ENCODE measurements around the gene KRTAP5-7. TPM values are rescaled to one million over a fixed set of nuclear protein-coding genes. Genes with fewer than 3 reads are reported as not detected.

KRTAP5-7 gene
- total and polyA plus RNA-seq, 2 of the 8 experiments (the other 6 are each of a cell fraction or from before 2014, with no cell fraction given) = not detected

DNA sequence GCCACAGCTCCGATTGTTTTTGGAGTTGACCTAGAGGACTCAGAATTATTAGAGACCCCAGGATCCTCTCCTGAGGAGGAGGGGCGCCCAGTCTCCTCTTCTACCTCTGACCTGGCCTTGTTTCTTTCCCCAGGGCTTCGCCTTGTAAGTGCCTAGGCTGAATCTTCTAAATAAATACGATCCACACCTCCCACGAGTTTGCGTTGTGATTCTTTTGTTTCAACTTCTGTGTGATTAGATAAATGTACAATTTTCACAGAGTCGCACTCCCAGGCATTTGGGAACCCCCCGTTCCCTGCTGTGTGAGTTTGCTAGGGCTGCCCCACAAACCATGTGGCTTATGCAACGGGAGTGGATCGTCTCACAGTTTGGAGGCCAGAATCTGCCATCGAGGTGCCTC, 11.9 kb downstream of the KRTAP5-7 start:
- no peak overlapping the region for H2AK5ac ChIP-seq (ENCODE audit: low read depth, low read length)
- no peak overlapping the region for H3K4ac ChIP-seq (replicated peaks; ENCODE audit: insufficient read length, low read depth, low read length)
- H3K36me3 ChIP-seq (ENCODE audit: control insufficient read depth in 2 of 4, insufficient read depth in 4 of 4, low read length in 3 of 4) = no peaks in the 10 kb centered on the region
- H3K4me3 ChIP-seq (ENCODE audit: extremely low read depth in 1 of 4, insufficient read depth in 2 of 4, low read depth in 3 of 4, low read length in 4 of 4) = no peak overlapping the region
- H3K23ac ChIP-seq (ENCODE audit: insufficient read length) = no peak overlapping the region
- POLR2A ChIA-PET (ENCODE audit: partially characterized antibody) = interaction anchor here (0.6 kb wide), 1 partner anchor 1770 kb away, joined by 3 read pairs; no protein-coding TSS in a partner anchor
- no peak overlapping the region for H3K56ac ChIP-seq (replicated peaks; ENCODE audit: insufficient read length, low read depth, low read length)
- H3K79me1 ChIP-seq (ENCODE audit: low read depth, low read length) = no peaks in the 10 kb centered on the region
- WGBS, 2 experiments (ENCODE audit: extremely low coverage in 1 of 2, insufficient coverage in 1 of 2, insufficient read length in 1 of 2, insufficient replicate concordance in 2 of 2, low coverage in 1 of 2, low lambda C conversion rate in 2 of 2, missing lambda C conversion rate in 1 of 2) = 94% methylated on average over 11 of the region's 11 CpGs; no CpG with 5 or more reads in 1 of the 2 experiments
- no peak overlapping the region for H2AFZ ChIP-seq (ENCODE audit: low read length)
- H2BK120ac ChIP-seq (replicated peaks; ENCODE audit: low read depth, low read length) = no peak overlapping the region
- H3K9me3 ChIP-seq (ENCODE audit: insufficient read depth in 2 of 2, low read depth in 1 of 2, low read length in 1 of 2) = no peaks in the 10 kb centered on the region; a peak in 1 of 4 replicates
- no peak overlapping the region for H3K27ac ChIP-seq (ENCODE audit: low read depth, low read length)
- no peak for FAIRE-seq
- DNase-seq (ENCODE audit: low read depth in 1 of 2, low spot score in 2 of 2) = no peak
- no peak overlapping the region for H2BK20ac ChIP-seq (ENCODE audit: low read length)
- H4K20me1 ChIP-seq (replicated peaks in 1 of 2; ENCODE audit: control insufficient read depth in 1 of 2, insufficient read depth in 2 of 2, low read length in 2 of 2) = no peaks in the 10 kb centered on the region
- H4K91ac ChIP-seq (replicated peaks; ENCODE audit: insufficient read length, low read length) = no peak overlapping the region
- no peak overlapping the region for H3K9ac ChIP-seq (replicated peaks in 1 of 4; ENCODE audit: extremely low read depth in 1 of 4, low read depth in 3 of 4, low read length in 3 of 4)
- H2BK12ac ChIP-seq (ENCODE audit: low read depth, low read length) = no peak overlapping the region
- no peak overlapping the region for H2BK5ac ChIP-seq (ENCODE audit: low read depth, low read length)
- no peaks in the 10 kb centered on the region; a peak in 1 of 7 replicates for H3K4me1 ChIP-seq (replicated peaks in 1 of 4; ENCODE audit: control insufficient read depth in 3 of 4, insufficient read depth in 4 of 4, low read length in 3 of 4)
- no peak overlapping the region for H3K14ac ChIP-seq (ENCODE audit: insufficient read length)
- H3K18ac ChIP-seq (ENCODE audit: extremely low read depth, low read length) = no peak overlapping the region; the same call in 1 of the 2 replicates
- no peaks in the 10 kb centered on the region for H3K27me3 ChIP-seq (replicated peaks in 1 of 4; ENCODE audit: control insufficient read depth in 3 of 4, extremely low read depth in 1 of 4, insufficient read depth in 3 of 4, low read length in 3 of 4)
- CTCF ChIA-PET (ENCODE audit: partially characterized antibody) = interaction anchor here (1.2 kb wide), 1 partner anchor 24 kb away, joined by 5 read pairs; no protein-coding TSS in a partner anchor
- H2BK15ac ChIP-seq (ENCODE audit: low read length) = no peak overlapping the region
- no peak overlapping the region for H3K4me2 ChIP-seq (ENCODE audit: insufficient read depth in 1 of 2, low read depth in 2 of 2, low read length in 2 of 2)
- H4K5ac ChIP-seq (ENCODE audit: insufficient read length, low read depth, low read length) = no peak overlapping the region
- H3K79me2 ChIP-seq (ENCODE audit: control insufficient read depth in 1 of 2, insufficient read depth in 2 of 2, low read length in 2 of 2) = no peaks in the 10 kb centered on the region
- H3K23me2 ChIP-seq (ENCODE audit: low read depth, low read length) = no peaks in the 10 kb centered on the region
- no peak overlapping the region for H4K8ac ChIP-seq (ENCODE audit: extremely low read depth, insufficient read depth, low read length)
- TF ChIP-seq RXRA (IDR thresholded peaks at IDR 0.05; ENCODE audit: insufficient read depth, low read depth, low read length) (no peak), JUND (IDR thresholded peaks at IDR 0.05; ENCODE audit: low read length) (no peak), TAF1 (IDR thresholded peaks at IDR 0.05; ENCODE audit: low read depth, low read length) (no peak), BACH1 (IDR thresholded peaks at IDR 0.05; ENCODE audit: low read length) (no peak), EP300 (IDR thresholded peaks at IDR 0.05; ENCODE audit: borderline replicate concordance in 1 of 2, low read depth in 2 of 2, low read length in 2 of 2) (no peak), HDAC2 (IDR thresholded peaks at IDR 0.05; ENCODE audit: borderline replicate concordance in 1 of 2, low read depth in 2 of 2, low read length in 2 of 2) (no peak), ZNF274 (IDR thresholded peaks at IDR 0.05; ENCODE audit: borderline replicate concordance, extremely low read depth, low read length) (no peak), TAF7 (optimal IDR thresholded peaks at IDR 0.05; ENCODE audit: borderline replicate concordance, low read depth, low read length) (no peak), POLR2AphosphoS5 (IDR thresholded peaks at IDR 0.05; ENCODE audit: low read depth, low read length) (no peak)
- TF ChIP-seq, protein P1, sequence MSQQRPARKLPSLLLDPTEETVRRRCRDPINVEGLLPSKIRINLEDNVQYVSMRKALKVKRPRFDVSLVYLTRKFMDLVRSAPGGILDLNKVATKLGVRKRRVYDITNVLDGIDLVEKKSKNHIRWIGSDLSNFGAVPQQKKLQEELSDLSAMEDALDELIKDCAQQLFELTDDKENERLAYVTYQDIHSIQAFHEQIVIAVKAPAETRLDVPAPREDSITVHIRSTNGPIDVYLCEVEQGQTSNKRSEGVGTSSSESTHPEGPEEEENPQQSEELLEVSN (IDR thresholded peaks at IDR 0.05) = no peak
- TF ChIP-seq, protein P2, sequence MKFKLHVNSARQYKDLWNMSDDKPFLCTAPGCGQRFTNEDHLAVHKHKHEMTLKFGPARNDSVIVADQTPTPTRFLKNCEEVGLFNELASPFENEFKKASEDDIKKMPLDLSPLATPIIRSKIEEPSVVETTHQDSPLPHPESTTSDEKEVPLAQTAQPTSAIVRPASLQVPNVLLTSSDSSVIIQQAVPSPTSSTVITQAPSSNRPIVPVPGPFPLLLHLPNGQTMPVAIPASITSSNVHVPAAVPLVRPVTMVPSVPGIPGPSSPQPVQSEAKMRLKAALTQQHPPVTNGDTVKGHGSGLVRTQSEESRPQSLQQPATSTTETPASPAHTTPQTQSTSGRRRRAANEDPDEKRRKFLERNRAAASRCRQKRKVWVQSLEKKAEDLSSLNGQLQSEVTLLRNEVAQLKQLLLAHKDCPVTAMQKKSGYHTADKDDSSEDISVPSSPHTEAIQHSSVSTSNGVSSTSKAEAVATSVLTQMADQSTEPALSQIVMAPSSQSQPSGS (IDR thresholded peaks at IDR 0.05; ENCODE audit: low read length) = no peak
